K562 (cell line): ENCODE measurements around the gene GTF2A1L. TPM values are rescaled to one million over a fixed set of nuclear protein-coding genes. Genes with fewer than 3 reads are reported as not detected.

Experiments
- BRCA1 ChIP-seq, 2 experiments: fragments of 450-650 bp in 1 of 2; sonication (generic) in 1 of 2; formaldehyde crosslinking in 1 of 2; IDR thresholded peaks; 2 replicates each; pipeline versions ENCODE4 v1.5.0 to v1.6.1; 2017 to 2020; ENCODE audit warnings: mild to moderate bottlenecking in 1 of 2, missing genetic modification reagents in 1 of 2
- NONO ChIP-seq, 2 experiments: fragments of 200-400 bp in 1 of 2; fragments of 450-650 bp in 1 of 2; formaldehyde crosslinking in 1 of 2; IDR thresholded peaks; 2 replicates each; pipeline ENCODE4 v1.6.1; 2017; ENCODE audit warnings: low read depth in 2 of 2, mild to moderate bottlenecking in 2 of 2, moderate library complexity in 2 of 2, low read length in 1 of 2
- TEAD1 ChIP-seq, 2 experiments: fragments of 450-650 bp in 1 of 2; sonication (generic) in 1 of 2; formaldehyde crosslinking; IDR thresholded peaks; 2 replicates each; pipeline versions ENCODE4 v1.4.0 to v1.8.0; 2020 to 2022; ENCODE audit warnings: mild to moderate bottlenecking in 2 of 2, missing genetic modification reagents in 1 of 2
- ZNF143 ChIP-seq: sonication (generic); formaldehyde crosslinking; IDR thresholded peaks from 2 replicates; pipeline ENCODE4 v1.9.0; 2022; ENCODE audit warnings: mild to moderate bottlenecking, missing genetic modification reagents
- ZNF445 ChIP-seq: fragments of 250-450 bp; sonication (Bioruptor Pico); IDR thresholded peaks from 2 replicates; pipeline ENCODE4 v1.4.0; 2020; ENCODE audit warnings: low read depth, mild to moderate bottlenecking, moderate library complexity
- polyA plus RNA-seq, 8 experiments: library from polyadenylated mRNA; depleted of rRNA in 4 of 8; stranded (reverse) in 5 of 8; unstranded in 3 of 8; fragments of >200 nt; fragmentation: Nextera tagmentation in 2 of 8; fragmentation: Illumina TruSeq in 1 of 8; extraction: Ambion mirVana in 2 of 8; extraction: Trizol in 1 of 8; gene quantifications; 2 replicates each; pipeline versions ENCODE4 v1.2.1 to v1.2.3, GENCODE V29; 2011 to 2014; ENCODE audit warnings: inconsistent platforms in 1 of 8, missing spikeins in 1 of 8
- total RNA-seq, 7 experiments: library from RNA; depleted of rRNA in 6 of 7; stranded (reverse); fragments of >200 nt in 6 of 7; fragmentation: Illumina TruSeq in 2 of 7; extraction: Trizol in 2 of 7; gene quantifications; 2 replicates each; pipeline versions ENCODE4 v1.2.1 to v1.2.3, GENCODE V29; 2011 to 2021; ENCODE audit warnings: low replicate concordance in 1 of 7
- TF ChIP-seq, protein P1 (sequence below), 2 experiments: fragments of 450-650 bp; formaldehyde crosslinking in 1 of 2; IDR thresholded peaks; 2 replicates each; pipeline versions ENCODE4 v1.4.0 to v1.6.1; 2014 to 2020; ENCODE audit warnings: mild to moderate bottlenecking in 2 of 2, borderline replicate concordance in 1 of 2, low read depth in 1 of 2
- TF ChIP-seq, protein P2 (sequence below): sonication (generic); formaldehyde crosslinking; IDR thresholded peaks from 2 replicates; pipeline ENCODE4 v1.8.0; 2022; ENCODE audit warnings: missing genetic modification reagents, mild to moderate bottlenecking, moderate library complexity, borderline replicate concordance
- TF ChIP-seq, protein P3 (sequence below): fragments of 250-450 bp; sonication (Bioruptor Pico); IDR thresholded peaks from 2 replicates; pipeline ENCODE4 v1.5.0; 2021
- TF ChIP-seq, protein P4 (sequence below): fragments of 450-650 bp; IDR thresholded peaks from 2 replicates; pipeline ENCODE4 v1.7.1; 2018; ENCODE audit warnings: mild to moderate bottlenecking, low read depth; ENCODE audit not compliant: partially characterized antibody

GTF2A1L gene
- total and polyA plus RNA-seq, 9 of the 15 experiments (the other 6 are each of a cell fraction or from before 2014, with no cell fraction given) = 0.05 to 0.35 (median 0.12) TPM; not detected in 5

DNA sequence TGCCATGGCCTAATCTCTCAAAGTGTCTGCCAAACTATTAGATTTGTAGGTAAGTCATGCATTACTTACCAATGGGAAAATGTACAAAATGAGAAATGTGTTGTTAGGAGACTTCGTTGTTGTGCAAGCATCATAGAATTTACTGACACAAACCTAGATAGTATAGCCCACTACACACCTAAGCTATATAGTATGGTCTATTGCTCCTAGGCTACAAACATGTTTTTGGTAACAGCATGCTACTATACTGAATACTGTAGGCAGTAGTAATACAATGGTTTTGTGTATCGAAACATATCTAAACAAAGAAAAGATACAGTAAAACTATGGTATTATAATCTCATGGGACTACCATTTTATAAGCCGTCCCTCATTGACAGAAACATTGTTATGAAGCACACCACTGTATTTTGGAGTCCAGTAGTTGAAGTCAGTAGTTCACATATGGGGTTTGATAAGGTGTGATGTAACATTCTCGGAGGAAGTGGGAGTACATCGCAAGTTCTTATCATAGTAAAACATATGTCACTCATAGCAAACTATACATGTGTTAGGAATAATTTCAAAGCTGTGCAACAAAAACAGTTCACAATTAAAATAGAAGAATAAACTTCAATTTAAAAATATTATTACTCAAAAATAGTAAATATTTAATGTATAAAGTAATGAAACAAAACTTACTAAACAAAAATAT lies 12.0 kb upstream of the GTF2A1L start (continued):
- TF ChIP-seq, protein P1, sequence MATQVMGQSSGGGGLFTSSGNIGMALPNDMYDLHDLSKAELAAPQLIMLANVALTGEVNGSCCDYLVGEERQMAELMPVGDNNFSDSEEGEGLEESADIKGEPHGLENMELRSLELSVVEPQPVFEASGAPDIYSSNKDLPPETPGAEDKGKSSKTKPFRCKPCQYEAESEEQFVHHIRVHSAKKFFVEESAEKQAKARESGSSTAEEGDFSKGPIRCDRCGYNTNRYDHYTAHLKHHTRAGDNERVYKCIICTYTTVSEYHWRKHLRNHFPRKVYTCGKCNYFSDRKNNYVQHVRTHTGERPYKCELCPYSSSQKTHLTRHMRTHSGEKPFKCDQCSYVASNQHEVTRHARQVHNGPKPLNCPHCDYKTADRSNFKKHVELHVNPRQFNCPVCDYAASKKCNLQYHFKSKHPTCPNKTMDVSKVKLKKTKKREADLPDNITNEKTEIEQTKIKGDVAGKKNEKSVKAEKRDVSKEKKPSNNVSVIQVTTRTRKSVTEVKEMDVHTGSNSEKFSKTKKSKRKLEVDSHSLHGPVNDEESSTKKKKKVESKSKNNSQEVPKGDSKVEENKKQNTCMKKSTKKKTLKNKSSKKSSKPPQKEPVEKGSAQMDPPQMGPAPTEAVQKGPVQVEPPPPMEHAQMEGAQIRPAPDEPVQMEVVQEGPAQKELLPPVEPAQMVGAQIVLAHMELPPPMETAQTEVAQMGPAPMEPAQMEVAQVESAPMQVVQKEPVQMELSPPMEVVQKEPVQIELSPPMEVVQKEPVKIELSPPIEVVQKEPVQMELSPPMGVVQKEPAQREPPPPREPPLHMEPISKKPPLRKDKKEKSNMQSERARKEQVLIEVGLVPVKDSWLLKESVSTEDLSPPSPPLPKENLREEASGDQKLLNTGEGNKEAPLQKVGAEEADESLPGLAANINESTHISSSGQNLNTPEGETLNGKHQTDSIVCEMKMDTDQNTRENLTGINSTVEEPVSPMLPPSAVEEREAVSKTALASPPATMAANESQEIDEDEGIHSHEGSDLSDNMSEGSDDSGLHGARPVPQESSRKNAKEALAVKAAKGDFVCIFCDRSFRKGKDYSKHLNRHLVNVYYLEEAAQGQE (IDR thresholded peaks at IDR 0.05; ENCODE audit: borderline replicate concordance) = no peak
- TF ChIP-seq, protein P1 (CRISPR knock-in tag; IDR thresholded peaks at IDR 0.05; ENCODE audit: low read depth) = no peak
- TF ChIP-seq NONO (IDR thresholded peaks at IDR 0.05; ENCODE audit: low read depth in 2 of 2, low read length in 1 of 2) (no peak), ZNF445 (CRISPR knock-in tag) (no peak), TEAD1 (CRISPR knock-in tag; IDR thresholded peaks at IDR 0.05) (peak in 1 of 2 experiments; percentile 72; a peak in 1 of 4 replicates), ZNF143 (CRISPR knock-in tag) (no peak), BRCA1 (IDR thresholded peaks at IDR 0.05) (no peak), BRCA1 (CRISPR knock-in tag; IDR thresholded peaks at IDR 0.05) (no peak)
- TF ChIP-seq, protein P2, sequence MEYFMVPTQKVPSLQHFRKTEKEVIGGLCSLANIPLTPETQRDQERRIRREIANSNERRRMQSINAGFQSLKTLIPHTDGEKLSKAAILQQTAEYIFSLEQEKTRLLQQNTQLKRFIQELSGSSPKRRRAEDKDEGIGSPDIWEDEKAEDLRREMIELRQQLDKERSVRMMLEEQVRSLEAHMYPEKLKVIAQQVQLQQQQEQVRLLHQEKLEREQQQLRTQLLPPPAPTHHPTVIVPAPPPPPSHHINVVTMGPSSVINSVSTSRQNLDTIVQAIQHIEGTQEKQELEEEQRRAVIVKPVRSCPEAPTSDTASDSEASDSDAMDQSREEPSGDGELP = peak; percentile 23; the same call in 1 of the 2 replicates
- TF ChIP-seq, protein P3, sequence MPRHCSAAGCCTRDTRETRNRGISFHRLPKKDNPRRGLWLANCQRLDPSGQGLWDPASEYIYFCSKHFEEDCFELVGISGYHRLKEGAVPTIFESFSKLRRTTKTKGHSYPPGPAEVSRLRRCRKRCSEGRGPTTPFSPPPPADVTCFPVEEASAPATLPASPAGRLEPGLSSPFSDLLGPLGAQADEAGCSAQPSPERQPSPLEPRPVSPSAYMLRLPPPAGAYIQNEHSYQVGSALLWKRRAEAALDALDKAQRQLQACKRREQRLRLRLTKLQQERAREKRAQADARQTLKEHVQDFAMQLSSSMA = no peak
- TF ChIP-seq, protein P4, sequence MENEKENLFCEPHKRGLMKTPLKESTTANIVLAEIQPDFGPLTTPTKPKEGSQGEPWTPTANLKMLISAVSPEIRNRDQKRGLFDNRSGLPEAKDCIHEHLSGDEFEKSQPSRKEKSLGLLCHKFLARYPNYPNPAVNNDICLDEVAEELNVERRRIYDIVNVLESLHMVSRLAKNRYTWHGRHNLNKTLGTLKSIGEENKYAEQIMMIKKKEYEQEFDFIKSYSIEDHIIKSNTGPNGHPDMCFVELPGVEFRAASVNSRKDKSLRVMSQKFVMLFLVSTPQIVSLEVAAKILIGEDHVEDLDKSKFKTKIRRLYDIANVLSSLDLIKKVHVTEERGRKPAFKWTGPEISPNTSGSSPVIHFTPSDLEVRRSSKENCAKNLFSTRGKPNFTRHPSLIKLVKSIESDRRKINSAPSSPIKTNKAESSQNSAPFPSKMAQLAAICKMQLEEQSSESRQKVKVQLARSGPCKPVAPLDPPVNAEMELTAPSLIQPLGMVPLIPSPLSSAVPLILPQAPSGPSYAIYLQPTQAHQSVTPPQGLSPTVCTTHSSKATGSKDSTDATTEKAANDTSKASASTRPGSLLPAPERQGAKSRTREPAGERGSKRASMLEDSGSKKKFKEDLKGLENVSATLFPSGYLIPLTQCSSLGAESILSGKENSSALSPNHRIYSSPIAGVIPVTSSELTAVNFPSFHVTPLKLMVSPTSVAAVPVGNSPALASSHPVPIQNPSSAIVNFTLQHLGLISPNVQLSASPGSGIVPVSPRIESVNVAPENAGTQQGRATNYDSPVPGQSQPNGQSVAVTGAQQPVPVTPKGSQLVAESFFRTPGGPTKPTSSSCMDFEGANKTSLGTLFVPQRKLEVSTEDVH = peak; percentile 50
